ENCODE results near the gene CS. TPM values are rescaled to one million over a fixed set of nuclear protein-coding genes. Genes with fewer than 3 reads are reported as not detected.
A peak's percentile ranks its signal among the peaks of the same experiment; 100 is the strongest.

Gene CS
- total and polyA plus RNA-seq, 7 donors: 194 to 601 (median 317) TPM

GRCh38 chr12:56299308-56299852 is 750 bp downstream of the CS start:
- Histone ChIP-seq H3K9me3 (no peaks in the 10 kb centered on the region), H3K36me3 (ENCODE audit: insufficient read depth in 1 of 2, low read depth in 1 of 2) (peaks cover 0 to 27% of the 10 kb centered on the region in 2 donors), H3K27me3 (ENCODE audit: insufficient read depth in 3 of 3, low read length in 2 of 3) (no peaks in the 10 kb centered on the region), H3K27ac (peak overlapping the region; percentile 92), H3K4me1 (peaks cover 60% of the 10 kb centered on the region), H3K4me3 (peak overlapping the region; percentile 96)
- ATAC-seq (peak in 3 of 4 donors; percentile 3 to 10 (median 4)), DNase-seq (no peak)
- TF ChIP-seq CTCF (IDR thresholded peaks at IDR 0.05): no peak
- intact Hi-C loops (cut with DNase I): no loop called here
- WGBS, 3 donors: 0 to 1% (median 0%) methylated on average over 10 of the region's 10 CpGs

- 59 to 71% (median 66%) methylated on average over 5 of the region's 5 CpGs for WGBS, 3 donors
- DNase-seq (no peak), ATAC-seq (no peak)
- intact Hi-C loops (cut with DNase I): no loop called here
- peaks cover 66% of the 10 kb centered on the region for H3K4me1 ChIP-seq
- H3K9me3 ChIP-seq: no peaks in the 10 kb centered on the region
- no peak for TF ChIP-seq CTCF (IDR thresholded peaks at IDR 0.05)
- H3K27me3 ChIP-seq (ENCODE audit: insufficient read depth in 3 of 3, low read length in 2 of 3): no peaks in the 10 kb centered on the region
- peaks cover 0 to 24% of the 10 kb centered on the region in 2 donors for H3K36me3 ChIP-seq (ENCODE audit: insufficient read depth in 1 of 2, low read depth in 1 of 2)
- H3K4me3 ChIP-seq: peak overlapping the region; percentile 96
- peak overlapping the region; percentile 92 for H3K27ac ChIP-seq
These were observed 1.3 kb downstream of the CS start for GRCh38 chr12:56298828-56299227.

- Histone ChIP-seq H3K27ac (peak overlapping the region; percentile 92), H3K36me3 (ENCODE audit: insufficient read depth in 1 of 2, low read depth in 1 of 2) (peaks cover 0 to 16% of the 10 kb centered on the region in 2 donors), H3K9me3 (no peaks in the 10 kb centered on the region), H3K27me3 (ENCODE audit: insufficient read depth in 3 of 3, low read length in 2 of 3) (no peaks in the 10 kb centered on the region), H3K4me3 (peak overlapping the region; percentile 96), H3K4me1 (peaks cover 68% of the 10 kb centered on the region)
- whole genome bisulfite sequencing, 3 donors: 88 to 94% (median 89%) methylated on average over 8 of the region's 8 CpGs
- intact Hi-C loops (cut with DNase I): no loop called here
- no peak for ATAC-seq
- no peak for TF ChIP-seq CTCF (IDR thresholded peaks at IDR 0.05)
- no peak for DNase-seq
These were observed 2.7 kb downstream of the CS start for GRCh38 chr12:56297400-56297799.

GRCh38 chr12:56296295-56296694 is 3.8 kb downstream of the CS start:
- no peak for DNase-seq
- intact Hi-C loops (cut with DNase I): no loop called here
- Histone ChIP-seq H3K27me3 (ENCODE audit: insufficient read depth in 3 of 3, low read length in 2 of 3) (no peaks in the 10 kb centered on the region), H3K4me3 (peak overlapping the region; percentile 6), H3K36me3 (ENCODE audit: insufficient read depth in 1 of 2, low read depth in 1 of 2) (peaks cover 0 to 24% of the 10 kb centered on the region in 2 donors), H3K4me1 (peaks cover 68% of the 10 kb centered on the region), H3K27ac (peak overlapping the region; percentile 92), H3K9me3 (no peaks in the 10 kb centered on the region)
- no peak for ATAC-seq
- TF ChIP-seq CTCF (IDR thresholded peaks at IDR 0.05): no peak
- 47 to 65% (median 54%) methylated on average over 5 of the region's 5 CpGs for WGBS, 3 donors

- Histone ChIP-seq H3K27ac (peak overlapping the region; percentile 46), H3K27me3 (ENCODE audit: insufficient read depth in 3 of 3, low read length in 2 of 3) (no peaks in the 10 kb centered on the region), H3K4me1 (peaks cover 61% of the 10 kb centered on the region), H3K4me3 (no peak overlapping the region), H3K36me3 (ENCODE audit: insufficient read depth in 1 of 2, low read depth in 1 of 2) (peaks cover 4 to 38% of the 10 kb centered on the region in 2 donors), H3K9me3 (no peaks in the 10 kb centered on the region)
- peak; percentile 30 to 68 (median 49) for ATAC-seq
- no peak for TF ChIP-seq CTCF (IDR thresholded peaks at IDR 0.05)
- DNase-seq: no peak
- intact Hi-C loops (cut with DNase I): no loop called here
- 47 to 72% (median 58%) methylated on average over 5 of the region's 5 CpGs for WGBS, 3 donors
These were observed 6.3 kb downstream of the CS start for GRCh38 chr12:56293795-56294194.
